Measurements from ENCODE around the gene GRID1.

- TF ChIP-seq POLR2A (IDR thresholded peaks at IDR 0.05; ENCODE audit: low read length) (no peak), GATA1 (IDR thresholded peaks at IDR 0.05; ENCODE audit: low read depth, low read length) (no peak)
These were observed 722.6 kb downstream of the GRID1 start for GRCh38 chr10:85643845-85644525.

Measured in erythroblast (primary cell).